ENCODE data around the gene LSG1.

DNA sequence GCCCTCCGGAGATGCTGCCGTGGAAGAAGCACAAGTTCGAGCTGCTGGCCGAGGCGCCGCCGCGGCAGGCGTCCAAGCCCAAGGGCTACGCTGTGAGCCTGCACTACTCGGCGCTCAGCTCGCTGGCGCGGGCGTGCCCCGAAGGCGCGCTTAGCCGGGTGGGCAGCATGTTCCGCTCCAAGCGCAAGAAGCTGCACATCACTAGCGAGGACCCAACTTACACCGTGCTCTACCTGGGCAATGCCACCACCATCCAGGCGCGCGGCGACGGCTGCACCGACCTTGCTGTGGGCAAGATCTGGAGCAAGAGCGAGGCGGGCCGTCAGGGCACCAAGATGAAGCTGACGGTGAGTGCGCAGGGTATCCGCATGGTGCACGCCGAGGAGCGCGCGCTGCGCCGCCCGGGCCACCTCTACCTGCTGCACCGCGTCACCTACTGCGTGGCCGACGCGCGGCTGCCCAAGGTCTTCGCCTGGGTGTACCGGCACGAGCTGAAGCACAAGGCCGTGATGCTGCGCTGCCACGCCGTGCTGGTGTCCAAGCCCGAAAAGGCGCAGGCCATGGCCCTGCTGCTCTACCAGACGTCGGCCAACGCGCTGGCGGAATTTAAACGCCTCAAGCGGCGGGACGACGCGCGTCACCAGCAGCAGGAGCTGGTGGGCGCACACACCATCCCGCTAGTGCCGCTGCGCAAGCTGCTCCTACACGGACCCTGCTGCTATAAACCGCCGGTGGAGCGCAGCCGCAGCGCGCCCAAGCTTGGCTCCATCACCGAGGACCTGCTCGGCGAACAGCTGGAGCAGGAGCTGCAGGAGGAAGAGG is 15.0 kb upstream of the LSG1 start:
- TF ChIP-seq CTCF (IDR thresholded peaks at IDR 0.05; ENCODE audit: low read depth, low read length, poor library complexity, severe bottlenecking) = no peak
- no peak for TF ChIP-seq EZH2phosphoT487 (IDR thresholded peaks at IDR 0.05; ENCODE audit: borderline replicate concordance, low read length)

All from DOHH2 (cell line).